ENCODE measurements around the gene LRFN3.

DNA sequence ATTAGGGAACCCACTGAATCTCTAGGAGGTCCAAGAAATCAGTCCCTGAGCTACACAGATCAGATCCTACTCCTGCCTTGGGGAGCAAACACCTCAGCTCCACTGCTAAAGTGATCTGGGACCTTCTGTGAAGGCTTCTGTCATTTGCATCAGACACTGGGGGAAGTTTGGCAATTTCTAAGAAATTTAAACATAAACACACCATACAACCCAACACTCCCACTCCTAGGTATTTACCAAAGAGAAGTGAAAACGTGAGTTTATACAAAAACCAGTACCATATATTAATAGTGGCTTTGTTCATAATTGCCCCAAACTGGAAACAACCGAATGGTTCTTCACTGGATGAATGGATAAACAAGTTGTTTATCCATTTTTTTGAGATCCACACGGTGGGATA, 20.7 kb upstream of the LRFN3 start:
- TF ChIP-seq, protein P1, sequence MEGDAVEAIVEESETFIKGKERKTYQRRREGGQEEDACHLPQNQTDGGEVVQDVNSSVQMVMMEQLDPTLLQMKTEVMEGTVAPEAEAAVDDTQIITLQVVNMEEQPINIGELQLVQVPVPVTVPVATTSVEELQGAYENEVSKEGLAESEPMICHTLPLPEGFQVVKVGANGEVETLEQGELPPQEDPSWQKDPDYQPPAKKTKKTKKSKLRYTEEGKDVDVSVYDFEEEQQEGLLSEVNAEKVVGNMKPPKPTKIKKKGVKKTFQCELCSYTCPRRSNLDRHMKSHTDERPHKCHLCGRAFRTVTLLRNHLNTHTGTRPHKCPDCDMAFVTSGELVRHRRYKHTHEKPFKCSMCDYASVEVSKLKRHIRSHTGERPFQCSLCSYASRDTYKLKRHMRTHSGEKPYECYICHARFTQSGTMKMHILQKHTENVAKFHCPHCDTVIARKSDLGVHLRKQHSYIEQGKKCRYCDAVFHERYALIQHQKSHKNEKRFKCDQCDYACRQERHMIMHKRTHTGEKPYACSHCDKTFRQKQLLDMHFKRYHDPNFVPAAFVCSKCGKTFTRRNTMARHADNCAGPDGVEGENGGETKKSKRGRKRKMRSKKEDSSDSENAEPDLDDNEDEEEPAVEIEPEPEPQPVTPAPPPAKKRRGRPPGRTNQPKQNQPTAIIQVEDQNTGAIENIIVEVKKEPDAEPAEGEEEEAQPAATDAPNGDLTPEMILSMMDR (conservative IDR thresholded peaks at IDR 0.05; ENCODE audit: low read length): no peak
- TF ChIP-seq EZH2phosphoT487 (IDR thresholded peaks at IDR 0.05; ENCODE audit: borderline replicate concordance, low read depth, low read length): no peak

Data from OCI-LY7 (cell line).